ENCODE data around the gene EYS. TPM values are rescaled to one million over a fixed set of nuclear protein-coding genes. Genes with fewer than 3 reads are reported as not detected.

The EYS gene
- total and polyA plus RNA-seq, 2 of the 8 experiments (the other 6 are each of a cell fraction or from before 2014, with no cell fraction given), result 0.05 to 0.13 TPM

GRCh38 chr6:65469650-65470049 lies 237.4 kb downstream of the EYS start:
- H4K8ac ChIP-seq (ENCODE audit: extremely low read depth, insufficient read depth, low read length), result no peak overlapping the region
- POLR2A ChIA-PET (ENCODE audit: partially characterized antibody), result no interaction called here
- no peak for FAIRE-seq
- TF ChIP-seq CHD1 (IDR thresholded peaks at IDR 0.05; ENCODE audit: low read depth, low read length) (no peak), ZNF274 (IDR thresholded peaks at IDR 0.05; ENCODE audit: borderline replicate concordance, extremely low read depth, low read length) (no peak), SRF (IDR thresholded peaks at IDR 0.05; ENCODE audit: low read depth, low read length) (no peak), MAFK (IDR thresholded peaks at IDR 0.05; ENCODE audit: low read depth, low read length) (no peak), MAX (IDR thresholded peaks at IDR 0.05) (no peak), PHF8 (conservative IDR thresholded peaks at IDR 0.05; ENCODE audit: low read depth, low read length) (no peak), POU5F1 (IDR thresholded peaks at IDR 0.05; ENCODE audit: low read depth, low read length) (no peak), CREB1 (IDR thresholded peaks at IDR 0.05) (no peak), JUN (IDR thresholded peaks at IDR 0.05; ENCODE audit: low read depth, low read length) (no peak), EGR1 (IDR thresholded peaks at IDR 0.05; ENCODE audit: borderline replicate concordance, low read depth, low read length) (no peak), CBX8 (IDR thresholded peaks at IDR 0.05; ENCODE audit: borderline replicate concordance, low read depth, low read length) (no peak), GABPA (IDR thresholded peaks at IDR 0.05; ENCODE audit: borderline replicate concordance, insufficient read depth, low read length) (no peak), TCF12 (IDR thresholded peaks at IDR 0.05; ENCODE audit: low read depth, low read length) (no peak), RXRA (IDR thresholded peaks at IDR 0.05; ENCODE audit: insufficient read depth, low read depth, low read length) (no peak), SUZ12 (IDR thresholded peaks at IDR 0.05; ENCODE audit: low read length) (no peak), SP1 (IDR thresholded peaks at IDR 0.05; ENCODE audit: low read depth, low read length) (no peak), RNF2 (IDR thresholded peaks at IDR 0.05; ENCODE audit: borderline replicate concordance, low read depth, low read length, missing control alignments, poor library complexity, severe bottlenecking) (no peak)

More at GRCh38 chr6:65469650-65470049, 237.4 kb downstream of the EYS start:
- CTCF ChIA-PET (ENCODE audit: partially characterized antibody), result no interaction called here
- Histone ChIP-seq H3K4me2 (ENCODE audit: insufficient read depth in 1 of 2, low read depth in 2 of 2, low read length in 2 of 2) (no peak overlapping the region), H3K14ac (ENCODE audit: insufficient read length) (no peak overlapping the region), H3K4me1 (replicated peaks in 1 of 4; ENCODE audit: control insufficient read depth in 3 of 4, insufficient read depth in 4 of 4, low read length in 3 of 4) (no peaks in the 10 kb centered on the region), H3K79me1 (ENCODE audit: low read depth, low read length) (no peaks in the 10 kb centered on the region), H2AFZ (ENCODE audit: low read length) (no peak overlapping the region), H2AK5ac (ENCODE audit: low read depth, low read length) (no peak overlapping the region), H4K91ac (replicated peaks; ENCODE audit: insufficient read length, low read length) (no peak overlapping the region), H2BK15ac (ENCODE audit: low read length) (no peak overlapping the region), H3K18ac (ENCODE audit: extremely low read depth, low read length) (no peak overlapping the region), H3K27ac (ENCODE audit: low read depth, low read length) (no peak overlapping the region), H4K20me1 (replicated peaks in 1 of 2; ENCODE audit: control insufficient read depth in 1 of 2, insufficient read depth in 2 of 2, low read length in 2 of 2) (no peaks in the 10 kb centered on the region), H3K79me2 (ENCODE audit: control insufficient read depth in 1 of 2, insufficient read depth in 2 of 2, low read length in 2 of 2) (no peaks in the 10 kb centered on the region), H3K4ac (replicated peaks; ENCODE audit: insufficient read length, low read depth, low read length) (no peak overlapping the region), H4K5ac (ENCODE audit: insufficient read length, low read depth, low read length) (no peak overlapping the region), H3K9me3 (ENCODE audit: insufficient read depth in 2 of 2, low read depth in 1 of 2, low read length in 1 of 2) (no peaks in the 10 kb centered on the region), H2BK20ac (ENCODE audit: low read length) (no peak overlapping the region), H3K27me3 (replicated peaks in 1 of 4; ENCODE audit: control insufficient read depth in 3 of 4, extremely low read depth in 1 of 4, insufficient read depth in 3 of 4, low read length in 3 of 4) (no peaks in the 10 kb centered on the region), H3K23me2 (ENCODE audit: low read depth, low read length) (no peaks in the 10 kb centered on the region), H2BK120ac (replicated peaks; ENCODE audit: low read depth, low read length) (no peak overlapping the region), H2BK12ac (ENCODE audit: low read depth, low read length) (no peak overlapping the region), H3K56ac (replicated peaks; ENCODE audit: insufficient read length, low read depth, low read length) (no peak overlapping the region), H3K23ac (ENCODE audit: insufficient read length) (no peak overlapping the region), H3K4me3 (ENCODE audit: extremely low read depth in 1 of 4, insufficient read depth in 2 of 4, low read depth in 3 of 4, low read length in 4 of 4) (no peak overlapping the region), H3K9ac (replicated peaks in 1 of 4; ENCODE audit: extremely low read depth in 1 of 4, low read depth in 3 of 4, low read length in 3 of 4) (no peak overlapping the region), H2BK5ac (ENCODE audit: low read depth, low read length) (no peak overlapping the region), H3K36me3 (ENCODE audit: control insufficient read depth in 2 of 4, insufficient read depth in 4 of 4, low read length in 3 of 4) (no peaks in the 10 kb centered on the region)
- no peak for DNase-seq (ENCODE audit: low read depth in 1 of 2, low spot score in 2 of 2)

Data from H1 (cell line).